ENCODE measurements around the gene TMPRSS3. TPM values are rescaled to one million over a fixed set of nuclear protein-coding genes. Genes with fewer than 3 reads are reported as not detected.

The TMPRSS3 gene
- total RNA-seq, 1 experiment from 2014 or later = 10.3 TPM

- Mint-ChIP-seq H3K9me3 (ENCODE audit: low read depth, unreplicated experiment) (no peaks in the 10 kb centered on the region), H3K4me3 (ENCODE audit: low read depth, unreplicated experiment) (no peak overlapping the region), H3K27ac (ENCODE audit: unreplicated experiment) (no peak overlapping the region), H3K4me1 (ENCODE audit: low read depth, unreplicated experiment) (peaks cover 7% of the 10 kb centered on the region), H3K27me3 (ENCODE audit: unreplicated experiment) (no peaks in the 10 kb centered on the region), H3K36me3 (ENCODE audit: insufficient read depth, unreplicated experiment) (no peaks in the 10 kb centered on the region)
- no peak for TF ChIP-seq CTCF (IDR thresholded peaks at IDR 0.05; ENCODE audit: unreplicated experiment)
- no TSS peak for BruUV-seq (replicated peaks)
- no peak for DNase-seq
- intact Hi-C loops (cut with micrococcal nuclease; ENCODE audit: unreplicated experiment) = no loop called here
- CTCF ChIA-PET = no interaction called here
Measured at GRCh38 chr21:42346441-42346840, 49.4 kb downstream of the TMPRSS3 start.

GRCh38 chr21:42344631-42345030 is 51.2 kb downstream of the TMPRSS3 start:
- Mint-ChIP-seq H3K9me3 (ENCODE audit: low read depth, unreplicated experiment) (no peaks in the 10 kb centered on the region), H3K36me3 (ENCODE audit: insufficient read depth, unreplicated experiment) (no peaks in the 10 kb centered on the region), H3K4me3 (ENCODE audit: low read depth, unreplicated experiment) (no peak overlapping the region), H3K4me1 (ENCODE audit: low read depth, unreplicated experiment) (no peaks in the 10 kb centered on the region), H3K27me3 (ENCODE audit: unreplicated experiment) (no peaks in the 10 kb centered on the region), H3K27ac (ENCODE audit: unreplicated experiment) (no peak overlapping the region)
- intact Hi-C loops (cut with micrococcal nuclease; ENCODE audit: unreplicated experiment) = no loop called here
- TF ChIP-seq CTCF (IDR thresholded peaks at IDR 0.05; ENCODE audit: unreplicated experiment) = no peak
- CTCF ChIA-PET = no interaction called here
- DNase-seq = no peak
- no TSS peak for BruUV-seq (replicated peaks)

- H3K27ac Mint-ChIP-seq (ENCODE audit: unreplicated experiment) = no peak overlapping the region
- H3K27me3 Mint-ChIP-seq (ENCODE audit: unreplicated experiment) = no peaks in the 10 kb centered on the region
- no peaks in the 10 kb centered on the region for H3K4me1 Mint-ChIP-seq (ENCODE audit: low read depth, unreplicated experiment)
- BruUV-seq (replicated peaks) = no TSS peak
- H3K36me3 Mint-ChIP-seq (ENCODE audit: insufficient read depth, unreplicated experiment) = no peaks in the 10 kb centered on the region
- H3K9me3 Mint-ChIP-seq (ENCODE audit: low read depth, unreplicated experiment) = no peaks in the 10 kb centered on the region
- DNase-seq = no peak
- TF ChIP-seq CTCF (IDR thresholded peaks at IDR 0.05; ENCODE audit: unreplicated experiment) = no peak
- CTCF ChIA-PET = no interaction called here
- H3K4me3 Mint-ChIP-seq (ENCODE audit: low read depth, unreplicated experiment) = no peak overlapping the region
- intact Hi-C loops (cut with micrococcal nuclease; ENCODE audit: unreplicated experiment) = no loop called here
Measured at GRCh38 chr21:42343963-42344510, 51.8 kb downstream of the TMPRSS3 start.

- H3K27ac Mint-ChIP-seq (ENCODE audit: unreplicated experiment) = no peak overlapping the region
- H3K27me3 Mint-ChIP-seq (ENCODE audit: unreplicated experiment) = no peaks in the 10 kb centered on the region
- H3K9me3 Mint-ChIP-seq (ENCODE audit: low read depth, unreplicated experiment) = no peaks in the 10 kb centered on the region
- H3K4me3 Mint-ChIP-seq (ENCODE audit: low read depth, unreplicated experiment) = no peak overlapping the region
- no peaks in the 10 kb centered on the region for H3K36me3 Mint-ChIP-seq (ENCODE audit: insufficient read depth, unreplicated experiment)
- no TSS peak for BruUV-seq (replicated peaks)
- TF ChIP-seq CTCF (IDR thresholded peaks at IDR 0.05; ENCODE audit: unreplicated experiment) = no peak
- intact Hi-C loops (cut with micrococcal nuclease; ENCODE audit: unreplicated experiment) = no loop called here
- DNase-seq = no peak
- CTCF ChIA-PET = no interaction called here
- no peaks in the 10 kb centered on the region for H3K4me1 Mint-ChIP-seq (ENCODE audit: low read depth, unreplicated experiment)
Measured at GRCh38 chr21:42343556-42343955, 52.3 kb downstream of the TMPRSS3 start.

Data from Calu3 (cell line).